Measurements from ENCODE around the gene PSMB2. TPM values are rescaled to one million over a fixed set of nuclear protein-coding genes. Genes with fewer than 3 reads are reported as not detected.

The PSMB2 gene
- total RNA-seq, 1 donor: 18.5 TPM

DNA sequence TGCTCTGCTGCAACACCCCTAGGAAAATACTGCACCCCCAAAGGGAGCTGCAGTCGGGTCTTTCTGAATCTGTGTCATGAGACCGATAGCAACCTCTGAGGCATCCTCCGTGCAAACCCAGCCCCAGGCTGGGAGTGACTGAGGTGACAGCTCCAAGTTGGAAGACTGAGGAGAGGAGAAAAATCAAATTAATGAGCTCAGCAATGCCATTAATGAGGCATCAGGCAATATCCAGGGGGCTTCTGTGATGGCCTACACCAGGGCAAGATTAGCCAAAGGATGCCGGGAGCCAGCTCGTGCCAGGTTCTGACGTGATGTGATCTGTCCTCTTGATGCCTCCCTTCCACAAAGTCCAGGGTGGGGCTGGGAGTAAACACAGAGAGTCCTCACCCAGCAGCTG is 30.8 kb upstream of the PSMB2 start:
- H3K27ac ChIP-seq (ENCODE audit: low read depth, low read length): no peak overlapping the region
- H3K4me1 ChIP-seq (ENCODE audit: insufficient read depth, low read length): no peaks in the 10 kb centered on the region
- H3K79me2 ChIP-seq (ENCODE audit: insufficient read depth, low read length): no peaks in the 10 kb centered on the region
- H2AFZ ChIP-seq (ENCODE audit: low read length): no peak overlapping the region
- no peaks in the 10 kb centered on the region for H3K36me3 ChIP-seq (ENCODE audit: insufficient read depth, low read length)
- H3K4me2 ChIP-seq (ENCODE audit: insufficient read depth, low read length): no peak overlapping the region
- H4K20me1 ChIP-seq (ENCODE audit: insufficient read depth, low read length): no peaks in the 10 kb centered on the region
- peaks cover 2% of the 10 kb centered on the region for H3K27me3 ChIP-seq (ENCODE audit: insufficient read depth, low read length)
- H3K4me3 ChIP-seq (ENCODE audit: insufficient read depth, low read length): no peak overlapping the region
- no peaks in the 10 kb centered on the region for H3K9me3 ChIP-seq (ENCODE audit: low read depth, low read length)
- TF ChIP-seq, protein P1, sequence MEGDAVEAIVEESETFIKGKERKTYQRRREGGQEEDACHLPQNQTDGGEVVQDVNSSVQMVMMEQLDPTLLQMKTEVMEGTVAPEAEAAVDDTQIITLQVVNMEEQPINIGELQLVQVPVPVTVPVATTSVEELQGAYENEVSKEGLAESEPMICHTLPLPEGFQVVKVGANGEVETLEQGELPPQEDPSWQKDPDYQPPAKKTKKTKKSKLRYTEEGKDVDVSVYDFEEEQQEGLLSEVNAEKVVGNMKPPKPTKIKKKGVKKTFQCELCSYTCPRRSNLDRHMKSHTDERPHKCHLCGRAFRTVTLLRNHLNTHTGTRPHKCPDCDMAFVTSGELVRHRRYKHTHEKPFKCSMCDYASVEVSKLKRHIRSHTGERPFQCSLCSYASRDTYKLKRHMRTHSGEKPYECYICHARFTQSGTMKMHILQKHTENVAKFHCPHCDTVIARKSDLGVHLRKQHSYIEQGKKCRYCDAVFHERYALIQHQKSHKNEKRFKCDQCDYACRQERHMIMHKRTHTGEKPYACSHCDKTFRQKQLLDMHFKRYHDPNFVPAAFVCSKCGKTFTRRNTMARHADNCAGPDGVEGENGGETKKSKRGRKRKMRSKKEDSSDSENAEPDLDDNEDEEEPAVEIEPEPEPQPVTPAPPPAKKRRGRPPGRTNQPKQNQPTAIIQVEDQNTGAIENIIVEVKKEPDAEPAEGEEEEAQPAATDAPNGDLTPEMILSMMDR (IDR thresholded peaks at IDR 0.05; ENCODE audit: extremely low read depth, low read depth, low read length): no peak
- peak; percentile 26 for DNase-seq (ENCODE audit: insufficient read length, low spot score, missing footprints)

- no peaks in the 10 kb centered on the region for H3K79me2 ChIP-seq (ENCODE audit: insufficient read depth, low read length)
- peaks cover 8% of the 10 kb centered on the region for H3K27me3 ChIP-seq (ENCODE audit: insufficient read depth, low read length)
- no peak overlapping the region for H3K4me2 ChIP-seq (ENCODE audit: insufficient read depth, low read length)
- no peaks in the 10 kb centered on the region for H3K9me3 ChIP-seq (ENCODE audit: low read depth, low read length)
- no peak for DNase-seq (ENCODE audit: insufficient read length, low spot score, missing footprints)
- no peaks in the 10 kb centered on the region for H3K4me1 ChIP-seq (ENCODE audit: insufficient read depth, low read length)
- no peaks in the 10 kb centered on the region for H3K36me3 ChIP-seq (ENCODE audit: insufficient read depth, low read length)
- H3K4me3 ChIP-seq (ENCODE audit: insufficient read depth, low read length): no peak overlapping the region
- H3K27ac ChIP-seq (ENCODE audit: low read depth, low read length): no peak overlapping the region
- H4K20me1 ChIP-seq (ENCODE audit: insufficient read depth, low read length): no peaks in the 10 kb centered on the region
- TF ChIP-seq, protein P1 (IDR thresholded peaks at IDR 0.05; ENCODE audit: extremely low read depth, low read depth, low read length): no peak
- H2AFZ ChIP-seq (ENCODE audit: low read length): no peak overlapping the region
These were observed 27.2 kb upstream of the PSMB2 start for GRCh38 chr1:35668506-35668905.

- Histone ChIP-seq H4K20me1 (ENCODE audit: insufficient read depth, low read length) (no peaks in the 10 kb centered on the region), H3K27me3 (ENCODE audit: insufficient read depth, low read length) (peaks cover 8% of the 10 kb centered on the region), H3K4me1 (ENCODE audit: insufficient read depth, low read length) (no peaks in the 10 kb centered on the region), H3K9me3 (ENCODE audit: low read depth, low read length) (no peaks in the 10 kb centered on the region), H3K27ac (ENCODE audit: low read depth, low read length) (no peak overlapping the region), H3K36me3 (ENCODE audit: insufficient read depth, low read length) (no peaks in the 10 kb centered on the region), H2AFZ (ENCODE audit: low read length) (no peak overlapping the region), H3K4me3 (ENCODE audit: insufficient read depth, low read length) (no peak overlapping the region), H3K4me2 (ENCODE audit: insufficient read depth, low read length) (no peak overlapping the region), H3K79me2 (ENCODE audit: insufficient read depth, low read length) (no peaks in the 10 kb centered on the region)
- TF ChIP-seq, protein P1 (IDR thresholded peaks at IDR 0.05; ENCODE audit: extremely low read depth, low read depth, low read length): no peak
- DNase-seq (ENCODE audit: insufficient read length, low spot score, missing footprints): no peak
These were observed 25.6 kb upstream of the PSMB2 start for GRCh38 chr1:35666916-35667315.

DNA sequence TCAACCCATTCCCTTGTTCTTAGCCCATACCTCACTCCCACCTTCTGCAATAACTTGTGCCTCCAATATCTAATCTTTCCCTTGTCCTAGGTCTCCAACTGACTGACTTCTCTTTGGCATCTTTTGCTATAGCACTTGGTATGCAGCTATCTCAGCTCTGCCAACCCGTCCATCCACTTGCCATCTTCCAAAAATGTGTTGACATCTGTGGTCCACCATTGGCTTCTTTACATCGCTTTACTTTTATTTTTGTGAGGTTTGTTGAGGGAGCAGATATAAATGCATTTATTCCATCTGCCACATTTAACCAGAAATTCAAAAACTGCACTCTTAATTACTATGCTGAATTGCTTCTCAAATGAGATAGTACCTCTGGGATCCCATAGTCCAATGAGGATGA is 24.9 kb upstream of the PSMB2 start:
- TF ChIP-seq, protein P1 (IDR thresholded peaks at IDR 0.05; ENCODE audit: extremely low read depth, low read depth, low read length): no peak
- Histone ChIP-seq H3K4me3 (ENCODE audit: insufficient read depth, low read length) (no peak overlapping the region), H3K4me1 (ENCODE audit: insufficient read depth, low read length) (no peaks in the 10 kb centered on the region), H4K20me1 (ENCODE audit: insufficient read depth, low read length) (no peaks in the 10 kb centered on the region), H3K4me2 (ENCODE audit: insufficient read depth, low read length) (no peak overlapping the region), H3K27me3 (ENCODE audit: insufficient read depth, low read length) (peaks cover 8% of the 10 kb centered on the region), H3K9me3 (ENCODE audit: low read depth, low read length) (no peaks in the 10 kb centered on the region), H3K27ac (ENCODE audit: low read depth, low read length) (no peak overlapping the region), H2AFZ (ENCODE audit: low read length) (no peak overlapping the region), H3K79me2 (ENCODE audit: insufficient read depth, low read length) (no peaks in the 10 kb centered on the region), H3K36me3 (ENCODE audit: insufficient read depth, low read length) (no peaks in the 10 kb centered on the region)
- DNase-seq (ENCODE audit: insufficient read length, low spot score, missing footprints): peak; percentile 30
